Testis (tissue), 3 donors: ENCODE measurements around the gene SPIB. TPM values are rescaled to one million over a fixed set of nuclear protein-coding genes. Genes with fewer than 3 reads are reported as not detected.

Experiments
- DNase-seq: peaks from one replicate; pipeline ENCODE4 v3.0.0-alpha.2; 2019
- H3K27ac ChIP-seq, 2 donors: fragments of 200-600 bp; sonication (generic); one replicate each; pipeline ENCODE4 v1.5.1; 2019
- H3K27me3 ChIP-seq: fragments of 200-600 bp; sonication (generic); one replicate; pipeline ENCODE4 v1.5.1; 2019
- H3K36me3 ChIP-seq: fragments of 200-600 bp; sonication (generic); one replicate; pipeline ENCODE4 v1.5.1; 2017; ENCODE audit warnings: low read depth; ENCODE audit errors: missing control alignments
- H3K4me1 ChIP-seq: fragments of 200-600 bp; sonication (generic); one replicate; pipeline ENCODE4 v1.5.1; 2019
- H3K4me3 ChIP-seq, 2 donors: fragments of 200-600 bp; sonication (generic); one replicate each; pipeline ENCODE4 v1.5.1; 2017 to 2019
- H3K9me3 ChIP-seq: fragments of 200-600 bp; sonication (generic); one replicate; pipeline ENCODE4 v1.5.1; 2017
- CTCF ChIP-seq, 3 experiments: fragments of 450-650 bp in 2 of 3; fragments of 200-600 bp in 1 of 3; sonication (generic) in 1 of 3; IDR thresholded peaks; one replicate each; pipeline ENCODE4 v1.5.1; 2016 to 2019; ENCODE audit warnings: antibody characterized with exemption in 3 of 3, mild to moderate bottlenecking in 2 of 3, moderate library complexity in 1 of 3
- POLR2A ChIP-seq: fragments of 450-650 bp; IDR thresholded peaks from one replicate; pipeline ENCODE4 v1.6.1; 2017; ENCODE audit warnings: antibody characterized with exemption, mild to moderate bottlenecking, moderate library complexity
- WGBS, 2 donors: methylation state at CpG; one replicate each; pipeline ENCODE4 v1.1.5; 2018; 5-methylcytosine and 5-hydroxymethylcytosine counted together
- intact Hi-C: fragments of 100-400 bp; cut with DNase I; formaldehyde crosslinking; loops from one replicate; pipeline ENCODE4 v1.15.1; 2023; ENCODE audit warnings: low total_unique reads
- polyA plus RNA-seq: library from polyadenylated mRNA; stranded (reverse); fragments of 350-450 nt; fragmentation: Illumina TruSeq; extraction: RNeasy Lipid Tissue Mini Kit (QIAGEN cat#74804); gene quantifications from one replicate; pipeline ENCODE4 v1.2.3, GENCODE V29; 2014; ENCODE audit warnings: low read depth, low replicate concordance; ENCODE audit not compliant: insufficient read depth
- total RNA-seq, 2 donors: library from RNA; depleted of rRNA; stranded (reverse); fragments of >200 nt; gene quantifications; one replicate each; pipeline ENCODE4 v1.2.3, GENCODE V29; 2016

SPIB gene
- total and polyA plus RNA-seq, 3 donors from 2014 or later = 0.24 to 1.6 (median 1.1) TPM

GRCh38 chr19:50447750-50448149 lies 29.0 kb downstream of the SPIB start:
- no peaks in the 10 kb centered on the region for H3K36me3 ChIP-seq
- TF ChIP-seq POLR2A = no peak
- H3K27ac ChIP-seq = no peak overlapping the region
- no peak overlapping the region for H3K4me3 ChIP-seq
- 92 to 95% methylated on average over 10 of the region's 10 CpGs for WGBS, 2 donors
- DNase-seq = no peak
- H3K27me3 ChIP-seq = no peaks in the 10 kb centered on the region
- H3K9me3 ChIP-seq = no peaks in the 10 kb centered on the region
- intact Hi-C loops = no loop called here
- H3K4me1 ChIP-seq = no peaks in the 10 kb centered on the region

- no peaks in the 10 kb centered on the region for H3K27me3 ChIP-seq
- no peak overlapping the region for H3K27ac ChIP-seq
- no peak overlapping the region for H3K4me3 ChIP-seq
- intact Hi-C loops = no loop called here
- H3K36me3 ChIP-seq = no peaks in the 10 kb centered on the region
- no peak for DNase-seq
- WGBS, 2 donors = 84 to 88% methylated on average over 13 to 14 of the region's 14 CpGs
- H3K4me1 ChIP-seq = no peaks in the 10 kb centered on the region
- TF ChIP-seq CTCF (IDR thresholded peaks at IDR 0.05) = no peak
- TF ChIP-seq POLR2A = no peak
- no peaks in the 10 kb centered on the region for H3K9me3 ChIP-seq
These were observed 30.6 kb downstream of the SPIB start for GRCh38 chr19:50449236-50449899.

GRCh38 chr19:50450369-50451222 lies 31.9 kb downstream of the SPIB start:
- H3K4me1 ChIP-seq = no peaks in the 10 kb centered on the region
- no peak for DNase-seq
- TF ChIP-seq CTCF (IDR thresholded peaks at IDR 0.05) (no peak), POLR2A (no peak)
- no peaks in the 10 kb centered on the region for H3K9me3 ChIP-seq
- H3K36me3 ChIP-seq = no peaks in the 10 kb centered on the region
- 65 to 70% methylated on average over 27 to 30 of the region's 30 CpGs for WGBS, 2 donors
- H3K27ac ChIP-seq = no peak overlapping the region
- H3K27me3 ChIP-seq = no peaks in the 10 kb centered on the region
- no peak overlapping the region for H3K4me3 ChIP-seq
- intact Hi-C loops = no loop called here

- Histone ChIP-seq H3K27me3 (no peaks in the 10 kb centered on the region), H3K27ac (no peak overlapping the region), H3K9me3 (no peaks in the 10 kb centered on the region), H3K36me3 (no peaks in the 10 kb centered on the region), H3K4me1 (no peaks in the 10 kb centered on the region), H3K4me3 (no peak overlapping the region)
- intact Hi-C loops = no loop called here
- DNase-seq = no peak
- 52 to 64% methylated on average over 5 to 13 of the region's 13 CpGs for WGBS, 2 donors
- TF ChIP-seq POLR2A = no peak
- TF ChIP-seq CTCF (IDR thresholded peaks at IDR 0.05) = no peak
These were observed 32.4 kb downstream of the SPIB start for GRCh38 chr19:50451223-50451534.

- no peak overlapping the region for H3K27ac ChIP-seq
- intact Hi-C loops = no loop called here
- no peak for DNase-seq
- no peaks in the 10 kb centered on the region for H3K27me3 ChIP-seq
- TF ChIP-seq CTCF (IDR thresholded peaks at IDR 0.05) (no peak), POLR2A (no peak)
- H3K9me3 ChIP-seq = no peaks in the 10 kb centered on the region
- no peaks in the 10 kb centered on the region for H3K4me1 ChIP-seq
- no peaks in the 10 kb centered on the region for H3K36me3 ChIP-seq
- WGBS, 2 donors = 96 to 98% methylated on average over 3 of the region's 3 CpGs
- no peak overlapping the region for H3K4me3 ChIP-seq
These were observed 34.5 kb downstream of the SPIB start for GRCh38 chr19:50453243-50453642.
